GM23338 (cell line): Measurements from ENCODE around the gene MYO18A. TPM values are rescaled to one million over a fixed set of nuclear protein-coding genes. Genes with fewer than 3 reads are reported as not detected.

Experiments used
- ATAC-seq: fragments of 200-7000 bp; cut with Tn5 transposase; 3 replicates; pipeline ENCODE4 v1.9.1; 2020
- DNase-seq: peaks from one replicate; pipeline ENCODE4 v3.0.0-alpha.2; 2015; ENCODE audit warnings: low spot score
- H2AFZ ChIP-seq: fragments of 200-600 bp; sonication (generic); 2 replicates; pipeline ENCODE4 v1.8.0; 2016; ENCODE audit warnings: antibody characterized with exemption, mild to moderate bottlenecking, moderate library complexity
- H3F3A ChIP-seq: fragments of 200-600 bp; sonication (generic); replicated peaks from 2 replicates; pipeline ENCODE4 v1.8.0; 2017; ENCODE audit warnings: antibody characterized with exemption, mixed run types, low read depth
- H3K27ac ChIP-seq: fragments of 200-600 bp; sonication (generic); 2 replicates; pipeline ENCODE4 v1.6.1; 2016; ENCODE audit warnings: low read depth
- H3K27me3 ChIP-seq: fragments of 200-600 bp; sonication (generic); 2 replicates; pipeline ENCODE4 v1.8.0; 2016; ENCODE audit warnings: mild to moderate bottlenecking, mixed run types, moderate library complexity; ENCODE audit not compliant: insufficient read depth
- H3K36me3 ChIP-seq: fragments of 200-600 bp; sonication (generic); 2 replicates; pipeline ENCODE4 v1.8.0; 2016; ENCODE audit warnings: mild to moderate bottlenecking; ENCODE audit not compliant: insufficient read depth
- H3K4me1 ChIP-seq: fragments of 200-600 bp; sonication (generic); 2 replicates; pipeline ENCODE4 v1.8.0; 2016; ENCODE audit warnings: mild to moderate bottlenecking, moderate library complexity; ENCODE audit not compliant: insufficient read depth
- H3K4me2 ChIP-seq: fragments of 200-600 bp; sonication (generic); 2 replicates; pipeline ENCODE4 v1.7.1; 2017; ENCODE audit warnings: mixed run types
- H3K4me3 ChIP-seq: fragments of 200-600 bp; sonication (generic); 2 replicates; pipeline ENCODE4 v1.6.1; 2016; ENCODE audit warnings: mixed run types
- H3K79me2 ChIP-seq: fragments of 200-600 bp; sonication (generic); replicated peaks from 2 replicates; pipeline ENCODE4 v1.8.0; 2017; ENCODE audit warnings: mild to moderate bottlenecking; ENCODE audit not compliant: insufficient read depth
- H3K9me2 ChIP-seq: fragments of 200-600 bp; sonication (generic); 2 replicates; pipeline ENCODE4 v1.8.0; 2017; ENCODE audit not compliant: insufficient read depth
- H4K20me1 ChIP-seq: fragments of 200-600 bp; sonication (generic); replicated peaks from 2 replicates; pipeline ENCODE4 v1.8.0; 2017; ENCODE audit warnings: mild to moderate bottlenecking; ENCODE audit not compliant: insufficient read depth
- H3K27ac Mint-ChIP-seq: 2 replicates; pipeline ENCODE4 v1.8.0; 2020; ENCODE audit warnings: inconsistent platforms, mild to moderate bottlenecking, moderate library complexity, mixed read lengths
- H3K27me3 Mint-ChIP-seq: 3 replicates; pipeline ENCODE4 v1.8.0; 2022; ENCODE audit warnings: low read depth, mild to moderate bottlenecking, moderate library complexity, mixed read lengths, inconsistent platforms; ENCODE audit not compliant: insufficient read depth, poor library complexity
- H3K36me3 Mint-ChIP-seq: 3 replicates; pipeline ENCODE4 v1.8.0; 2021; ENCODE audit warnings: low read depth, mild to moderate bottlenecking, inconsistent platforms, moderate library complexity, mixed read lengths
- H3K4me1 Mint-ChIP-seq: 3 replicates; pipeline ENCODE4 v1.8.0; 2020; ENCODE audit warnings: mild to moderate bottlenecking, inconsistent platforms, mixed read lengths
- H3K4me3 Mint-ChIP-seq: 3 replicates; pipeline ENCODE4 v1.8.0; 2021; ENCODE audit warnings: moderate library complexity, mild to moderate bottlenecking, inconsistent platforms, mixed read lengths
- H3K9me3 Mint-ChIP-seq: 3 replicates; pipeline ENCODE4 v1.8.0; 2020; ENCODE audit warnings: moderate library complexity, mild to moderate bottlenecking, inconsistent platforms, mixed read lengths
- CREB1 ChIP-seq: fragments of 250-450 bp; sonication (Bioruptor Pico); IDR thresholded peaks from 2 replicates; pipeline ENCODE4 v1.5.0; 2020; ENCODE audit warnings: low read depth, mild to moderate bottlenecking, moderate library complexity
- EZH2 ChIP-seq: fragments of 200-600 bp; sonication (generic); IDR thresholded peaks from one replicate; pipeline ENCODE4 v1.8.0; 2017; ENCODE audit warnings: antibody characterized with exemption, mild to moderate bottlenecking, low read depth; ENCODE audit not compliant: unreplicated experiment
- EZH2phosphoT487 ChIP-seq: fragments of 200-600 bp; sonication (generic); IDR thresholded peaks from one replicate; pipeline ENCODE4 v1.8.1; 2018; ENCODE audit warnings: antibody characterized with exemption; ENCODE audit not compliant: unreplicated experiment
- POLR2AphosphoS5 ChIP-seq: IDR thresholded peaks from 2 replicates; pipeline ENCODE4 v1.6.1; 2016; ENCODE audit warnings: antibody characterized with exemption, low read depth
- REST ChIP-seq: IDR thresholded peaks from one replicate; pipeline ENCODE4 v1.6.1; 2018; ENCODE audit warnings: antibody characterized with exemption; ENCODE audit not compliant: unreplicated experiment
- STAT1 ChIP-seq: IDR thresholded peaks from one replicate; pipeline ENCODE4 v1.6.1; 2016; ENCODE audit warnings: antibody characterized with exemption; ENCODE audit not compliant: unreplicated experiment
- ZNF114 ChIP-seq: fragments of 250-450 bp; sonication (Bioruptor Pico); IDR thresholded peaks from 2 replicates; pipeline ENCODE4 v1.5.0; 2020; ENCODE audit warnings: mild to moderate bottlenecking, moderate library complexity
- ZNF331 ChIP-seq: fragments of 250-450 bp; sonication (Bioruptor Pico); IDR thresholded peaks from 2 replicates; pipeline ENCODE4 v1.5.0; 2020; ENCODE audit warnings: low read depth, mild to moderate bottlenecking, moderate library complexity
- polyA plus RNA-seq: library from polyadenylated mRNA; unstranded; fragments of >200 nt; fragmentation: Nextera tagmentation; extraction: Ambion mirVana; gene quantifications from 2 replicates; pipeline ENCODE4 v1.2.1, GENCODE V29; 2016
- total RNA-seq: library from RNA; depleted of rRNA; stranded (reverse); fragments of >200 nt; shearing (Covaris generic); gene quantifications from 2 replicates; pipeline ENCODE4 v1.2.3, GENCODE V29; 2014
- TF ChIP-seq, protein P1 (sequence below), 2 experiments: fragments of 200-600 bp in 1 of 2; sonication (generic) in 1 of 2; conservative IDR thresholded peaks; 2 replicates each; pipeline versions ENCODE4 v1.5.1 to v1.6.1; 2016 to 2017; ENCODE audit warnings: antibody characterized with exemption in 2 of 2, low read depth in 2 of 2, mild to moderate bottlenecking in 2 of 2, moderate library complexity in 1 of 2
- TF ChIP-seq, protein P2 (sequence below): IDR thresholded peaks from 2 replicates; pipeline ENCODE4 v1.6.1; 2016; ENCODE audit warnings: antibody characterized with exemption

MYO18A gene
- total and polyA plus RNA-seq, 2 experiments from 2014 or later = 18.3 to 37.5 TPM

- Mint-ChIP-seq H3K4me1 (peaks cover 59% of the 10 kb centered on the region), H3K27me3 (peaks cover 14% of the 10 kb centered on the region), H3K4me3 (no peak overlapping the region), H3K36me3 (peaks cover 30% of the 10 kb centered on the region), H3K27ac (peak overlapping the region; percentile 33; the same call in 1 of the 2 replicates), H3K9me3 (no peaks in the 10 kb centered on the region; the same call in 2 of the 3 replicates)
- H3K4me2 ChIP-seq = 0 out of 2 replicates have a peak overlapping the region, but pooled peaks have one; percentile 42
- TF ChIP-seq, protein P1, sequence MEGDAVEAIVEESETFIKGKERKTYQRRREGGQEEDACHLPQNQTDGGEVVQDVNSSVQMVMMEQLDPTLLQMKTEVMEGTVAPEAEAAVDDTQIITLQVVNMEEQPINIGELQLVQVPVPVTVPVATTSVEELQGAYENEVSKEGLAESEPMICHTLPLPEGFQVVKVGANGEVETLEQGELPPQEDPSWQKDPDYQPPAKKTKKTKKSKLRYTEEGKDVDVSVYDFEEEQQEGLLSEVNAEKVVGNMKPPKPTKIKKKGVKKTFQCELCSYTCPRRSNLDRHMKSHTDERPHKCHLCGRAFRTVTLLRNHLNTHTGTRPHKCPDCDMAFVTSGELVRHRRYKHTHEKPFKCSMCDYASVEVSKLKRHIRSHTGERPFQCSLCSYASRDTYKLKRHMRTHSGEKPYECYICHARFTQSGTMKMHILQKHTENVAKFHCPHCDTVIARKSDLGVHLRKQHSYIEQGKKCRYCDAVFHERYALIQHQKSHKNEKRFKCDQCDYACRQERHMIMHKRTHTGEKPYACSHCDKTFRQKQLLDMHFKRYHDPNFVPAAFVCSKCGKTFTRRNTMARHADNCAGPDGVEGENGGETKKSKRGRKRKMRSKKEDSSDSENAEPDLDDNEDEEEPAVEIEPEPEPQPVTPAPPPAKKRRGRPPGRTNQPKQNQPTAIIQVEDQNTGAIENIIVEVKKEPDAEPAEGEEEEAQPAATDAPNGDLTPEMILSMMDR (conservative IDR thresholded peaks at IDR 0.05; ENCODE audit: low read depth in 2 of 2) = no peak
- no peak for TF ChIP-seq REST
- TF ChIP-seq, protein P2, sequence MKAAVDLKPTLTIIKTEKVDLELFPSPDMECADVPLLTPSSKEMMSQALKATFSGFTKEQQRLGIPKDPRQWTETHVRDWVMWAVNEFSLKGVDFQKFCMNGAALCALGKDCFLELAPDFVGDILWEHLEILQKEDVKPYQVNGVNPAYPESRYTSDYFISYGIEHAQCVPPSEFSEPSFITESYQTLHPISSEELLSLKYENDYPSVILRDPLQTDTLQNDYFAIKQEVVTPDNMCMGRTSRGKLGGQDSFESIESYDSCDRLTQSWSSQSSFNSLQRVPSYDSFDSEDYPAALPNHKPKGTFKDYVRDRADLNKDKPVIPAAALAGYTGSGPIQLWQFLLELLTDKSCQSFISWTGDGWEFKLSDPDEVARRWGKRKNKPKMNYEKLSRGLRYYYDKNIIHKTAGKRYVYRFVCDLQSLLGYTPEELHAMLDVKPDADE = no peak
- H3K4me3 ChIP-seq = no peak overlapping the region
- no peaks in the 10 kb centered on the region for H3K27me3 ChIP-seq
- H3K27ac ChIP-seq = no peak overlapping the region
- peaks cover 11% of the 10 kb centered on the region; the same call in 1 of the 2 replicates for H3F3A ChIP-seq
- 0 out of 2 replicates have a peak, but pooled peaks cover 8% of the 10 kb centered on the region for H3K79me2 ChIP-seq
- ATAC-seq (no peak), DNase-seq (no peak)
- peaks cover 47% of the 10 kb centered on the region for H3K4me1 ChIP-seq
- no peaks in the 10 kb centered on the region for H3K36me3 ChIP-seq
- no peaks in the 10 kb centered on the region for H4K20me1 ChIP-seq
- no peak overlapping the region for H2AFZ ChIP-seq
- H3K9me2 ChIP-seq = peaks cover 12% of the 10 kb centered on the region; the same call in 1 of the 2 replicates
Measured at GRCh38 chr17:29045734-29046472, 134.3 kb downstream of the MYO18A start.

DNA sequence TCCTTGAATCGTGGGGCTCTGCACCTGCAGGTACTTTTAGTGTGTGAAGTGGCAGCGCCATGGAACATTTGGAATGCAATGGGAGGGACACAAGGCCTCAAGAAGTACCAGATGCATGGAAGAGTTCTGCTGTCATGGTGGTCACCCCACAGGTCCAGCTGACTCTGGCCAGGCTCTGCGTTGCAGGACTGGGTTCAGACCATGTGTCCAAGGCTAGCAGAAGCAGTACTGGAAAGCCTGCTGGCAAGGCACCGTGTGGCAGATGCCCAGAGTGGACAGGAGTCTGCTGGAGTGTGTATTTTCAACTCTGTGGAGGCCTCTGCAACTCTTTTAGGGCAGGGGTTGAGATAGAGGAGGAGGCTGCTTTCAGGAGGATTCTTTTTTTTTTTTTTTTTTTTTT lies 135.2 kb downstream of the MYO18A start:
- H3K4me1 Mint-ChIP-seq = peaks cover 62% of the 10 kb centered on the region
- no peak overlapping the region for H3K4me2 ChIP-seq
- peaks cover 52% of the 10 kb centered on the region for H3K4me1 ChIP-seq
- no peaks in the 10 kb centered on the region for H4K20me1 ChIP-seq
- DNase-seq (no peak), ATAC-seq (no peak)
- H3K36me3 Mint-ChIP-seq = peaks cover 30% of the 10 kb centered on the region
- no peak overlapping the region for H3K27ac Mint-ChIP-seq
- peaks cover 14% of the 10 kb centered on the region for H3K27me3 Mint-ChIP-seq
- H2AFZ ChIP-seq = no peak overlapping the region
- peaks cover 15% of the 10 kb centered on the region; the same call in 1 of the 2 replicates for H3K9me2 ChIP-seq
- H3F3A ChIP-seq = peaks cover 11% of the 10 kb centered on the region; the same call in 1 of the 2 replicates
- H3K36me3 ChIP-seq = no peaks in the 10 kb centered on the region
- H3K4me3 Mint-ChIP-seq = no peak overlapping the region
- H3K9me3 Mint-ChIP-seq = no peaks in the 10 kb centered on the region; the same call in 2 of the 3 replicates
- H3K4me3 ChIP-seq = no peak overlapping the region
- H3K79me2 ChIP-seq = 0 out of 2 replicates have a peak, but pooled peaks cover 8% of the 10 kb centered on the region
- H3K27ac ChIP-seq = no peak overlapping the region
- no peaks in the 10 kb centered on the region for H3K27me3 ChIP-seq
- no peak for TF ChIP-seq REST
- no peak for TF ChIP-seq STAT1
- TF ChIP-seq EZH2phosphoT487 = no peak
- TF ChIP-seq ZNF331 (CRISPR knock-in tag) = no peak
- no peak for TF ChIP-seq CREB1
- no peak for TF ChIP-seq POLR2AphosphoS5
- no peak for TF ChIP-seq EZH2
- TF ChIP-seq, protein P1 (conservative IDR thresholded peaks at IDR 0.05; ENCODE audit: low read depth in 2 of 2) = no peak
- no peak for TF ChIP-seq ZNF114 (CRISPR knock-in tag)
